Measurements from ENCODE around the gene CYP19A1.

DNA sequence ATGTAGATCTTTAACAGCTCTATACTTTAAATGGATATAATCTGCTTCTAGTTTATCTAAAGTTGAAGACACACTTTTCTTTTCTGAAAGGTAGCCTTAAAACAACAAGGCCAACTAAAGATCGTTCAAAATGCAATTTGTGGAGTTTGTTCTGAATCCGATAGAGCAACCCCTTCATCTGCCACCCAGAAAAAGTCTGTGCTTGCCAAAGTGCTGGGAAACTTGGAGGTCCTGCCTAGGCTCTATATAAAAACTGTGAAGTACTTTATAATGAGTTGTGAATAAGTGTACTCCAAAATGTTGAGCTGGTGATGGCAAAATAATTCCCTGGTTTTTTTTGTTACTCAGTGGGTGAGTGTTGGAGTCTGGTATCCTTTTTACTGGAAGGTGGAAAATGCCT is 15.6 kb upstream of the CYP19A1 start:
- TF ChIP-seq, protein P1, sequence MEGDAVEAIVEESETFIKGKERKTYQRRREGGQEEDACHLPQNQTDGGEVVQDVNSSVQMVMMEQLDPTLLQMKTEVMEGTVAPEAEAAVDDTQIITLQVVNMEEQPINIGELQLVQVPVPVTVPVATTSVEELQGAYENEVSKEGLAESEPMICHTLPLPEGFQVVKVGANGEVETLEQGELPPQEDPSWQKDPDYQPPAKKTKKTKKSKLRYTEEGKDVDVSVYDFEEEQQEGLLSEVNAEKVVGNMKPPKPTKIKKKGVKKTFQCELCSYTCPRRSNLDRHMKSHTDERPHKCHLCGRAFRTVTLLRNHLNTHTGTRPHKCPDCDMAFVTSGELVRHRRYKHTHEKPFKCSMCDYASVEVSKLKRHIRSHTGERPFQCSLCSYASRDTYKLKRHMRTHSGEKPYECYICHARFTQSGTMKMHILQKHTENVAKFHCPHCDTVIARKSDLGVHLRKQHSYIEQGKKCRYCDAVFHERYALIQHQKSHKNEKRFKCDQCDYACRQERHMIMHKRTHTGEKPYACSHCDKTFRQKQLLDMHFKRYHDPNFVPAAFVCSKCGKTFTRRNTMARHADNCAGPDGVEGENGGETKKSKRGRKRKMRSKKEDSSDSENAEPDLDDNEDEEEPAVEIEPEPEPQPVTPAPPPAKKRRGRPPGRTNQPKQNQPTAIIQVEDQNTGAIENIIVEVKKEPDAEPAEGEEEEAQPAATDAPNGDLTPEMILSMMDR (IDR thresholded peaks at IDR 0.05): no peak
- TF ChIP-seq EZH2 (IDR thresholded peaks at IDR 0.05): no peak
- TF ChIP-seq EZH2phosphoT487 (IDR thresholded peaks at IDR 0.05): no peak
